OCI-LY7 (cell line): ENCODE results near the gene WNT5A. TPM values are rescaled to one million over a fixed set of nuclear protein-coding genes. Genes with fewer than 3 reads are reported as not detected.

ENCODE experiments used
- BruUV-seq: library from RNA; stranded (reverse); fragments of 400-500 nt; replicated peaks from 2 replicates; lab custom pipeline; 2021; lab: Mats Ljungman, UMichigan
- CTCF ChIA-PET: fragments of 300-600 bp; sonication (Branson Sonifier 250); formaldehyde crosslinking; loops from one replicate; lab custom pipeline; 2022; ENCODE audit warnings: antibody characterized with exemption; ENCODE audit not compliant: unreplicated experiment; lab: Charles Lee
- POLR2A ChIA-PET: fragments of 300-600 bp; sonication (Branson Sonifier 250); formaldehyde crosslinking; loops from one replicate; lab custom pipeline; 2022; ENCODE audit warnings: antibody characterized with exemption; lab: Charles Lee
- DNase-seq: peaks from one replicate; pipeline ENCODE4 v3.0.0-alpha.2; 2015; ENCODE audit warnings: low spot score
- H2AFZ ChIP-seq: fragments of 200-600 bp; sonication (generic), shearing (Covaris generic); 2 replicates; pipeline ENCODE4 v1.6.1; 2014; ENCODE audit warnings: mild to moderate bottlenecking, antibody characterized with exemption, low read length, moderate library complexity
- H3K27ac ChIP-seq: fragments of 200-600 bp; sonication (generic); 2 replicates; pipeline ENCODE4 v1.5.1; 2014; ENCODE audit warnings: mixed run types, low read depth, mild to moderate bottlenecking, moderate library complexity, low read length, inconsistent platforms; ENCODE audit not compliant: poor library complexity, severe bottlenecking
- H3K36me3 ChIP-seq: fragments of 200-600 bp; sonication (generic); 2 replicates; pipeline ENCODE4 v1.6.1; 2014; ENCODE audit warnings: mild to moderate bottlenecking, antibody characterized with exemption, low read length, moderate library complexity, mixed read lengths; ENCODE audit not compliant: insufficient read depth
- H3K4me1 ChIP-seq: fragments of 200-600 bp; sonication (generic); 2 replicates; pipeline ENCODE4 v1.5.1; 2014; ENCODE audit warnings: mild to moderate bottlenecking, low read length; ENCODE audit not compliant: insufficient read depth, poor library complexity, severe bottlenecking
- H3K4me2 ChIP-seq: fragments of 200-600 bp; sonication (generic); 2 replicates; pipeline ENCODE4 v1.6.1; 2014; ENCODE audit warnings: mild to moderate bottlenecking, low read length
- H3K4me3 ChIP-seq: fragments of 200-600 bp; sonication (generic); 2 replicates; pipeline ENCODE4 v1.5.1; 2014; ENCODE audit warnings: mild to moderate bottlenecking, low read depth, low read length; ENCODE audit not compliant: poor library complexity, severe bottlenecking
- H3K79me2 ChIP-seq: fragments of 200-600 bp; sonication (generic); 2 replicates; pipeline ENCODE4 v1.6.1; 2016; ENCODE audit warnings: low read depth, mild to moderate bottlenecking, low read length, moderate library complexity, mixed read lengths; ENCODE audit not compliant: insufficient read depth
- H3K9me2 ChIP-seq: fragments of 200-600 bp; sonication (generic); 2 replicates; pipeline ENCODE4 v1.6.1; 2016; ENCODE audit warnings: mild to moderate bottlenecking, low read length, mixed read lengths; ENCODE audit not compliant: insufficient read depth
- H3K9me3 ChIP-seq: fragments of 200-600 bp; sonication (generic); 2 replicates; pipeline ENCODE4 v1.6.1; 2014; ENCODE audit warnings: mild to moderate bottlenecking, mixed run types, low read length, mixed read lengths
- H4K20me1 ChIP-seq: fragments of 200-600 bp; sonication (generic); 2 replicates; pipeline ENCODE4 v1.6.1; 2014; ENCODE audit warnings: mild to moderate bottlenecking, antibody characterized with exemption, low read length, moderate library complexity, mixed read lengths; ENCODE audit not compliant: insufficient read depth
- EZH2phosphoT487 ChIP-seq: fragments of 200-600 bp; sonication (generic); IDR thresholded peaks from 2 replicates; pipeline ENCODE4 v1.6.1; 2018; ENCODE audit warnings: low read depth, borderline replicate concordance, mild to moderate bottlenecking, mixed run types, antibody characterized with exemption, low read length, moderate library complexity, mixed read lengths
- intact Hi-C: fragments of 100-400 bp; cut with micrococcal nuclease; formaldehyde crosslinking; loops from one replicate; pipeline ENCODE4 v1.10.0; 2022; ENCODE audit not compliant: unreplicated experiment
- total RNA-seq, 2 experiments: library from RNA; depleted of rRNA in 1 of 2; stranded (reverse); fragments of >200 nt in 1 of 2; shearing (Covaris generic) in 1 of 2; gene quantifications; 2 replicates each; pipeline ENCODE4 v1.2.3, GENCODE V29; 2014 to 2022
- TF ChIP-seq, protein P1 (sequence below): fragments of 200-600 bp; sonication (generic); conservative IDR thresholded peaks from 2 replicates; pipeline ENCODE4 v1.5.1; 2014; ENCODE audit warnings: mild to moderate bottlenecking, antibody characterized with exemption, low read length, moderate library complexity, mixed read lengths

WNT5A gene
- total RNA-seq, 2 experiments from 2014 or later, result 4.6 to 18.1 TPM

DNA sequence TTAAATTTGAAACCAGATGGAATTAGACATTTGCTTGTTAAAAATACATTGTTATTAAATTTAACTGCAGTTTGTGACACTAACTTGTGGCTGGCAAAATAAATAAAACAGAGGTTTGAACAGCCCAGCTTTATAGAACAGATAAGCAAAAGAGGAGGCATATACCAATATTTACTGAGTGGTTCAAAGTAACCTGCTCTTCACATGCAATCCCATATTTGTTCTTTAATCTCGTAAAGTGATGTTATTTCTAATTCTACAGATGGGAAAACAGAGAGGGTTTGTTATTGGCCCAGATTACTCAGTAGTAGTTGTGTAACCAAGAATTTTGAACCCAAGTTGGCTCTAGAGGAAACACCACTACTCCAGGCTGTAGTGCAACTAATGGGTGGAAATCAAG is 37.6 kb downstream of the WNT5A start:
- intact Hi-C loops, result no loop called here
- H3K4me1 ChIP-seq, result no peaks in the 10 kb centered on the region
- ChIA-PET CTCF (no interaction called here), POLR2A (no interaction called here)
- no peaks in the 10 kb centered on the region for H3K79me2 ChIP-seq
- H3K4me3 ChIP-seq, result no peak overlapping the region
- no peaks in the 10 kb centered on the region for H3K36me3 ChIP-seq
- no TSS peak for BruUV-seq
- no peak for DNase-seq
- H3K9me3 ChIP-seq, result no peaks in the 10 kb centered on the region
- H3K9me2 ChIP-seq, result no peaks in the 10 kb centered on the region
- H4K20me1 ChIP-seq, result no peaks in the 10 kb centered on the region
- TF ChIP-seq EZH2phosphoT487, result no peak
- TF ChIP-seq, protein P1, sequence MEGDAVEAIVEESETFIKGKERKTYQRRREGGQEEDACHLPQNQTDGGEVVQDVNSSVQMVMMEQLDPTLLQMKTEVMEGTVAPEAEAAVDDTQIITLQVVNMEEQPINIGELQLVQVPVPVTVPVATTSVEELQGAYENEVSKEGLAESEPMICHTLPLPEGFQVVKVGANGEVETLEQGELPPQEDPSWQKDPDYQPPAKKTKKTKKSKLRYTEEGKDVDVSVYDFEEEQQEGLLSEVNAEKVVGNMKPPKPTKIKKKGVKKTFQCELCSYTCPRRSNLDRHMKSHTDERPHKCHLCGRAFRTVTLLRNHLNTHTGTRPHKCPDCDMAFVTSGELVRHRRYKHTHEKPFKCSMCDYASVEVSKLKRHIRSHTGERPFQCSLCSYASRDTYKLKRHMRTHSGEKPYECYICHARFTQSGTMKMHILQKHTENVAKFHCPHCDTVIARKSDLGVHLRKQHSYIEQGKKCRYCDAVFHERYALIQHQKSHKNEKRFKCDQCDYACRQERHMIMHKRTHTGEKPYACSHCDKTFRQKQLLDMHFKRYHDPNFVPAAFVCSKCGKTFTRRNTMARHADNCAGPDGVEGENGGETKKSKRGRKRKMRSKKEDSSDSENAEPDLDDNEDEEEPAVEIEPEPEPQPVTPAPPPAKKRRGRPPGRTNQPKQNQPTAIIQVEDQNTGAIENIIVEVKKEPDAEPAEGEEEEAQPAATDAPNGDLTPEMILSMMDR, result no peak
- no peak overlapping the region for H2AFZ ChIP-seq
- H3K4me2 ChIP-seq, result no peak overlapping the region
- no peak overlapping the region for H3K27ac ChIP-seq

DNA sequence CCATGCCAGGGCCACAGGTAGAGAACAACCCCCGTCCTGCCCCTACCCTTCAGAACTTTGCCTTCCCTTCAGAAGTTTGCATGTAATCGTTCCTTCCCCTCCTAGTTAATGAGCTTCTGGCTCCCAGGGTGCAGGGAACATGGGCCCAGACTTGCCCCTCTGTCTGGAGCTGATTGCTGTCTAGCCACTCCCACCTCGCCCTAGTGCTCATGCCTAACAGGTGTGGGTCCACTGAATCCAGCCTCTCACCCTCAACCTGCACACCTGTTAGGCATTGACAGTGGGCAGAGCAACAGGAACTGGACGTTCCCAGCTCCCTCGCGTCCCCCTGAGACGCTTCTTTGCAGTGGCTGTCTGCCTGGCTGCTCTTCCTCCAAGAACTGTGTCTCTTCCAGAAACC is 40.3 kb downstream of the WNT5A start:
- intact Hi-C loops, result no loop called here
- H3K9me3 ChIP-seq, result no peaks in the 10 kb centered on the region
- BruUV-seq, result no TSS peak
- no peak for DNase-seq
- H3K9me2 ChIP-seq, result no peaks in the 10 kb centered on the region
- H3K79me2 ChIP-seq, result no peaks in the 10 kb centered on the region
- H4K20me1 ChIP-seq, result no peaks in the 10 kb centered on the region
- H3K4me1 ChIP-seq, result no peaks in the 10 kb centered on the region
- H3K4me2 ChIP-seq, result no peak overlapping the region
- H2AFZ ChIP-seq, result no peak overlapping the region
- H3K27ac ChIP-seq, result no peak overlapping the region
- no peak overlapping the region for H3K4me3 ChIP-seq
- no peak for TF ChIP-seq EZH2phosphoT487
- TF ChIP-seq, protein P1, result no peak
- no peaks in the 10 kb centered on the region for H3K36me3 ChIP-seq
- POLR2A ChIA-PET, result no interaction called here
- CTCF ChIA-PET, result no interaction called here

DNA sequence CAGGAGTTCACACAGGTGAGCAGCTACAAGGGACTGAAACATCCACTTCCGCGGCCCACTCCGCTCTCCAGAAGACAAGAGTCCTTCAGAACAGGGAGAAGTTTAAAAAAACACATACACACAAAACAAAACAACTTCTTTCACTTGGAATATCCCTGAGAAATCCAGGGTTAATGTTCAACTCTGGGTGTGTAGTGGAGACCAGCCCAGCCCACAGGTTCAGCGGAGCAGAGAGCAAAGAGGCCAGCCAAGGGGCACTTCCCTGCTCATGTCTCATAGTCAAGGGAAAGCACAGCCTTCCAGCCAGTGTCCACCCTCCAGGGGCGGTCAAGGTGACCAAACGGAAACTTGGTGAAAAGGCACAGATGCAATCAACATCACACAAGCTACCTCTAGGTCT is 41.6 kb downstream of the WNT5A start:
- no peaks in the 10 kb centered on the region for H3K9me3 ChIP-seq
- POLR2A ChIA-PET, result interaction anchor here (0.5 kb wide), 1 partner anchor 13 kb away, joined by 3 read pairs; no protein-coding TSS in a partner anchor
- H2AFZ ChIP-seq, result no peak overlapping the region
- H3K9me2 ChIP-seq, result no peaks in the 10 kb centered on the region
- no peak overlapping the region for H3K4me3 ChIP-seq
- TF ChIP-seq, protein P1, result no peak
- TF ChIP-seq EZH2phosphoT487, result no peak
- no peaks in the 10 kb centered on the region for H3K36me3 ChIP-seq
- CTCF ChIA-PET, result no interaction called here
- H3K27ac ChIP-seq, result no peak overlapping the region
- no peaks in the 10 kb centered on the region for H3K79me2 ChIP-seq
- no peak overlapping the region for H3K4me2 ChIP-seq
- intact Hi-C loops, result no loop called here
- DNase-seq, result no peak
- BruUV-seq, result no TSS peak
- H3K4me1 ChIP-seq, result no peaks in the 10 kb centered on the region
- no peaks in the 10 kb centered on the region for H4K20me1 ChIP-seq
